EH (cell line): ENCODE results near the gene OR4N2.
"Not testable (repeated sequence)": the region's sequence is repeated elsewhere in the genome, so short reads cannot be mapped to it uniquely, and the experiment has no call there.

ENCODE experiments used
- DNase-seq: peaks from one replicate; pipeline ENCODE4 v3.0.0-alpha.2; 2015; ENCODE audit warnings: low read depth

The OR4N2 gene, protein sequence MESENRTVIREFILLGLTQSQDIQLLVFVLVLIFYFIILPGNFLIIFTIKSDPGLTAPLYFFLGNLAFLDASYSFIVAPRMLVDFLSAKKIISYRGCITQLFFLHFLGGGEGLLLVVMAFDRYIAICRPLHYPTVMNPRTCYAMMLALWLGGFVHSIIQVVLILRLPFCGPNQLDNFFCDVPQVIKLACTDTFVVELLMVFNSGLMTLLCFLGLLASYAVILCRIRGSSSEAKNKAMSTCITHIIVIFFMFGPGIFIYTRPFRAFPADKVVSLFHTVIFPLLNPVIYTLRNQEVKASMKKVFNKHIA

DNA sequence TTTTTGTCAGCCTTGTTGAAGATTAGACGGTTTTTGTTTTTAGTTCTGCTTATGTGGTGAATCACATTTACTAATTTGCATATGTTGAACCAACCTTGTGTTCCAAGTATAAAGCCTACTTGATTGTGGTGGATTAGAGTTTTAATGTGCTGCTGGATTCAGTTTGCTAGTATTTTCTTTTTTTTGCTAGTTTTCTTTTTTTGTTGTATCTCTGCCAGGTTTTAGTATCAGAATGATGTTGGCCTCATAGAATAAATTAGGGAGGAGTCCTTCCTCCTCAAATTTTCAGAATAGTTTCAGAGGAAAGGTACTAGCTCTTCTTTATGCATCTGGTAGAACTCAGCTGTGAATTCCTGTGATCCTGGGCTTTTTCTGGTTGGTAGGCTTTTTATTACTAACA is at the start of gene OR4N2:
Gene OR4N2, plus strand, starts transcription at position 301 of the 400 bp plus-strand sequence. CDS start 23,679 bp downstream, outside the sequence.
- not testable (repeated sequence) for DNase-seq

DNA sequence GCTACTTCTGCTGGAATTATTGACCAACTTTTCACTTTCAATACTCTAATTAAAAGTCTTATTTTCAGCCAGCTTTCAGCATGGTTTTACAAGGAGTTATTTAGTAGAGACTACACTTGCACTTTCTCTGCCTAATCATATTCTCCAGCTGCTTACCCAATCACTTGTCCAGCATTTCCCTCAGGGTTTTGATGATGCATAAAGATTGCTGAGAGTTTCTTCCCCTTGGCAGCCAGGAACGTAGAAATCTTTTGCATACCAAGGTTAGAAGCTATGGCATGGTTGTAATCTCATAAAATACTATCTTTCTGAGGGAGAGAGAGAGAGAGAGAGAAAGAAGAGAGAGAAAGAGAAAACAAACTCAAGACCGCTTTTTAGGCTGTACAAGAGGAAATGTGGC is 49.4 kb upstream of the OR4N2 start:
- no peak for DNase-seq

DNA sequence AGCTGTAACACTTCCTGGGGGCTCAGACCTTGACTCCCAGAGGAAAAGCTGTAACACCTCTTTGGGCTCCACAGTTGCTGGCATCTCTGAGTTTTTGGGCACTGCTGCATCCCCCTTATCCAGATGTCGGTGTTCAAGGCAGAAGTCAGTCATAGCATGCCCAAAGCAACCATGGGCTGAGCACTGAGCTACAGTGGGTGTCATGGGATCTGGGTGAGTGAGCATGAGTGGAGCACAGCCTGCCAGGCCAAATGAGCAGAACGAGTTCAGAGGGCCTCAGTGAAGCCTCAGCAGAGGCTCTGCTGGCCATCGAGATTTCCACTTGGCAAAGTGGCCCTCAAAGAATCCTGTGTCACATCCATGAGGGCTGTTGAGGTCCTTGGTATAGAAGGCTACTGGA is 32.1 kb upstream of the OR4N2 start:
- DNase-seq: not testable (repeated sequence)

DNA sequence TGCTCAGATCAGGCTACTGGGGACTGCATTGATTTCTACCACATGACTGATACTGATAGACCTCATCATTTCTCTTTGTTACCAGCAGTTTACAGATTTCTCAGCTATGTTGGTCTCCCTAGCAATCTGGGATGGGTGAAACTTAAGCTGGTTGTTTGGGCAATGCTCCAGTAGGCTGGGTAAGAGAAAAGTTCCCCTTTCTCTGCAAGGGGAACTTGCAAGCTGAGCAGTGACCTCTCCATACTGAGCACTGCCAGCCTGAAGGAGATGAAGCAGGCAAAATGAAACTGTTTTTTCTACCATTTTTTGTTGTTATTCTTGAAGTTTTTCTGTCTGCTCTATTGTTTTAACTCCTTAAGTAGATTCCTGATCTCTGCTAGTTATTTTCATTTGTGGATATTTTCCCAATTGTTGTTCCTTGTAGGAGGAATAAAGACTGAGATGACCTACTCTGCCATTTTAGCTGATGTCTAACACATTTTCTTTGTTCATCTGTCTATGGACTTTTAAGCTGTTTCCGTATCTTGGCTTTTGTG is 31.6 kb upstream of the OR4N2 start:
- DNase-seq: no peak

DNA sequence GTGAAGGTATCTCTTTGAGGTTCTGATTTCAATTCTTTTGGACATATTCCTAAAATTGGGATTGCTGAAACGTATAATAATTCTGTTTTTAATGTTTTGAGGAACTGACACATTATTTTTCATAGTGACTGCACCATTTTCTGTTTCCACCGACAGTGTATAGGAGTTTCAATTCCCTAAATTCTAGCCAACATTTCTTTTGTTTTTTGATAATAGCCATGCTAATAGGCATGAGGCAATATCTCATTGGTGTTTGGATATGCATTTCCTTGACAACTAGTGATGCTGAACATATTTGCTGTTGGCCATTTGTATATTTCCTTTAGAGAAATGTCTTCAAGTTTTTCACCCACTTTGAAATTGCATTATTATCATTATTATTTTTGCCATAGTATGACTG is 31.1 kb upstream of the OR4N2 start:
- not testable (repeated sequence) for DNase-seq

DNA sequence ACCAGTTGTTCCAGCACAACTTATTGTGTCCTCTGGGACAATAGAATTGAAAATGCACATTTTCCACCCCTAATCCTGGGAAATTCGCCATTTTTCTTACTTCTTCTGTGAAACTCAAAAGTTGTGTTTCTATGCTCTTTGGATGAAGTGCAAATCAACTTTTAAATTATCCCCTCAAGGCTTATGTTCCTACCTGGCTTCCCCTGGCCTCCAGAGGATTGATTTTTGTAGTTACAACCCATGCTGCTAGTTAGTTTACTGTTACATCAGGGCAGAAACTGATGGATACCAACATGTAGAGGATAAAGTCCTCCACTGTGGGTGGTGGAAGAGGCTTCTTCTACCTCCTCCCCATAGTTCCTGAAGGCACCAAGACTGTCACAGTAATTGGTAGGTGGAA is 30.4 kb upstream of the OR4N2 start, which contains the start of gene OR4M1:
Gene OR4M1, plus strand, starts transcription at position 301 of the 400 bp plus-strand sequence. CDS start 6,819 bp downstream, outside the sequence.
- not testable (repeated sequence) for DNase-seq

DNA sequence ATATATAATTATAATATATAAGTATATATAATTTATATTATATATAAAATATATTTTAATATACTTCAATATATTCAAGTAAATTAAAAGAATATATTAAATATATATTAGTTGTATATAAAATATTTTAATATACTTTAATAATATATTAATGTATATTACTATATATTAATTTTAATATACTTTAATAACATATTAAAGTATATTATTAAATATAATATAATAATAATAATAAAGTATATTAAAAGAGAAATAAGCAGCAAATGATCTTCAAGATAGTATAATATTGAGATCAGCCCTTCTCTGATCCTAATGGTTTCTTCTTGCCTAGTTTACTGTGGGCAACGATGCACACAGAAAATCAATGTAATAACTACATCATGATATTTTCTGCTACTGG is 28.0 kb upstream of the OR4N2 start:
- no peak for DNase-seq

DNA sequence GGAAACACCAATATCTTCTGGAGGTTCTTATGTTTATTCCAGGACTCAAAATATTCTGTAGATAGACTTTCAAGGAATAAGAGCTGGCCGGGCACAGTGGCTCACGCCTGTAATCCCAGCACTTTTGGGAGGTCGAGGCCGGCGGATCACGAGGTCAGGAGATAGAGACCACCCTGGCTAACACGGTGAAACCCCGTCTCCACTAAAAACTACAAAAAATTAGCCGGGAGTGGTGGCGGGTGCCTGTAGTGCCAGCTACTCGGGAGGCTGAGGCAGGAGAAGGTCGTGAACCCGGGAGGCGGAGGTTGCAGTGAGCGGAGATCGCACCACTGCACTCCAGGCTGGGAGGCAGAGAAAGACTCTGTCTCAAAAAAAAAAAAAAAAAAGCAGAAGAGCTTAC is 17.7 kb upstream of the OR4N2 start:
- DNase-seq: not testable (repeated sequence)

DNA sequence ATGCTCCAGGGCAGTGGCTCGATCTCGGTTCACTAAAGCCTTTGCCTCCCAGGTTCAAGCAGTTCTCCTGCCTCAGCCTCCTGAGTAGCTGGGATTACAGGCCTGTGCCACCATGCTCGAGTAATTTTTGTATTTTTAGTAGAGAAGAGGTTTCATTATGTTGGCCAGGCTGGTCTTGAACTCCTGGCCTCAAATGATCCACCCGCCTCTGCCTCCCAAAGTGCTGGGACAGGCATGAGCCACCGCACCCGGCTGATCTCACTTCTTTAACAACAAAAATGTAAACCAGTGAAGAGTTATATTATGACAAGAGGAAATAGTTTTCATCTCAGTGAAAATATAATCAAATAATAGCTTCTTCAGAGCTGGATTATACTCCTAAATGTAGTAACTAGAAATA is 16.3 kb upstream of the OR4N2 start:
- DNase-seq: not testable (repeated sequence)

DNA sequence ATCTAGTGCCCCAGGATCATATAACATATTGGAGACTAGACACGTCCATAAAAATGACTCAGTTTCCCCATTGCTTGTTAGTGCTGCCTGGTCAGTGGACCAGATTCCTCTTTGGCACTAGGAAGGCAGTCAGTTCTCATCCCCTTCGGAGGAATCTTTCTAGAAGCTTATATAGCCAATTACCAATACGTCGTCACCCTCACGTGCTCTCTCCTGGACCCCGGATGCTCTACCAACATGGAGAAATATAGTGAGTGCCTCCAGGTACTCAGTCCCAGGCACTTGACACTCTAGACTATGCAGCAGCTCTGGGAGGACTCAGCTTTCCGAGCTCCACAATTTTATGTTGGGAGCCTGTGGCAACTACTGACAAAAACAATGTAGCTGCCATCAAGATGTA is 15.4 kb upstream of the OR4N2 start:
- not testable (repeated sequence) for DNase-seq

DNA sequence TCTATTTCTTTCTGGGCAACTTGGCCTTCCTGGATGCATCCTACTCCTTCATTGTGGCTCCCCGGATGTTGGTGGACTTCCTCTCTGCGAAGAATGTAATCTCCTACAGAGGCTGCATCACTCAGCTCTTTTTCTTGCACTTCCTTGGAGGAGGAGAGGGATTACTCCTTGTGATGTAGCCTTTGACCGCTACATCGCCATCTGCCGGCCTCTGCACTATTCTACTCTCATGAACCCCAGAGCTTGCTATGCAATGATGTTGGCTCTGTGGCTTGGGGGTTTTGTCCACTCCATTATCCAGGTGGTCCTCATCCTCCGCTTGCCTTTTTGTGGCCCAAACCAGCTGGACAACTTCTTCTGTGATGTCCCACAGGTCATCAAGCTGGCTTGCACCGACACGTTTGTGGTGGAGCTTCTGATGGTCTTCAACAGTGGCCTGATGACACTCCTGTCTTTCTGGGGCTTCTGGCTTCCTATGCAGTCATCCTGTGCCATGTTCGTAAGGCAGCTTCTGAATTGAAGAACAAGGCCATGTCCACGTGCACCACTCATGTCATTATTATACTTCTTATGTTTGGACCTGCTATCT is 7.0 kb upstream of the OR4N2 start:
- not testable (repeated sequence) for DNase-seq

DNA sequence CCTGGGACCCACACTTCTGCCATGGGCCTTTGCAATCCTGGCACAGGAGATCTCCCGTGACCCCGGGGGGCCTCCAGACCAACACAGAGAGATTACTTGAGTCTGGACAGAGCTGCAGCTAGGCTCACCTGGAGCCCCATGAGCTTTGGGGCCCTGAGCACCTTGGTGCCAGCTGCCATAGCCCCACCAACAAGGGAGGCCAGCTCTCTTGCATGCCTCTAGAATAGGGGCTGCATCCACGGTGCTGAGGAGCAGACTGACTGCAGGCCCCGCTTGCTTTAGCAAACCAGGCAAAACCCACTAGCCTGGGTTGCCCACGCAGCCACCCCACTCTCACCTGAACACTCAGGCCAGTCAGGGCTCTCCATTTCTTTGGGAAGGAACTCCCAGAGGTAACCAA is 3.7 kb upstream of the OR4N2 start:
- DNase-seq: no peak

DNA sequence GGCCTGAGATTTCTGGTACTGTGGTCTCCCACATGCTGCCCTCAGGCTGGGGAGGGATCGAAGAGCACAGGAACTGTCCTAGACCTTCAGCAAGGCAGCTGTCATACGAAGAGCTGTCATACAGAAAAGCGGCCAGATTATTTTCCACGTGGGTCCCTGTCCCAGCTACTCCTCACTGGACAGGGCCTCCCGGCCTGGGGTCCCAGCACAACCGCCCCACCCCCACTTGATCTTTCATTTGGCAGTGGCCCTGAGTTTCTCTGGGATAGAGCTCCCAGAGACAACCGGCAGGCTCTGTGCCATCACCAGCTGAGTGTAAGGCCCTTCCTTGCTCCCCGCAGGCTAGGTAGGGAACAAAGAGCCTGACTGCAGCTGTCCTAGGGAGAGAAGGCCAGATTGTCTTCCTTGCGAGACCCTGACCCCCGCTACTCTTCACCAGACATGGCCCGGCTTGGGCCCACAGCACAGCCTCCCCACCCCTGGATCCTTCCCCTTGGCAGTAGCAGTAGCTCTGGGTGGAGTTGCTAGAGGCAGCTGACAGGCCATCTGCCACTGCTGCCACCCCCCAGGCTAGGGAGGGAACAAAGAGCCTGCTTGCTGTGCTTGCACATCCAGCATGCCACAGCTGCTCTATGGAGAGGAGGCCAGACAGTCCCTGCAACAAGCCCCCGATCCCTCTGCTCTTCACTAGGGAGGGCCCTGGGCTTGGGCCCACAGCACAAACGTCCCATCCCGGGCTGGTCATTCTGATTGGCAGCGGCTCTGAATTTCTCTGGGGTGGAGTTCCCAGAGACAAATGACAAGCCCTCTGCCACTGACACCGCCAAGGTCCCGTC is 3.1 kb upstream of the OR4N2 start:
- DNase-seq: no peak

DNA sequence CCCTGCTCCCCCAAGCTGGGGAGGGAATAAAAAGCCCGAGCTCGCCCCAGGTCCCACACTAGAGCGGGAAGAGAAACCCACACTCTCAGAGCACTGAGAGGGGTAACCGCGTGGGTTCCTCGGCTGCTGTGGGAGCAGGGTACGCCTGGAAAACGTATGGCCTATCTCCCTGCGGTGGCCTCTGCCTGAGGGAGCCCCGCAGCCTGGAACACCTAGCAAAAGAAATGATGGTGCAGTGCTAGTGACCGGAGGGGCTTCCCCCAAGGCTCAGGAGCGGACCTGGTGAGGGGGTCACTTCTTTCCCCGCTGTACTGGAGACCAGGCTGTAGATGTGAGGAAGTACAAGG is 2.5 kb upstream of the OR4N2 start:
- DNase-seq: no peak

DNA sequence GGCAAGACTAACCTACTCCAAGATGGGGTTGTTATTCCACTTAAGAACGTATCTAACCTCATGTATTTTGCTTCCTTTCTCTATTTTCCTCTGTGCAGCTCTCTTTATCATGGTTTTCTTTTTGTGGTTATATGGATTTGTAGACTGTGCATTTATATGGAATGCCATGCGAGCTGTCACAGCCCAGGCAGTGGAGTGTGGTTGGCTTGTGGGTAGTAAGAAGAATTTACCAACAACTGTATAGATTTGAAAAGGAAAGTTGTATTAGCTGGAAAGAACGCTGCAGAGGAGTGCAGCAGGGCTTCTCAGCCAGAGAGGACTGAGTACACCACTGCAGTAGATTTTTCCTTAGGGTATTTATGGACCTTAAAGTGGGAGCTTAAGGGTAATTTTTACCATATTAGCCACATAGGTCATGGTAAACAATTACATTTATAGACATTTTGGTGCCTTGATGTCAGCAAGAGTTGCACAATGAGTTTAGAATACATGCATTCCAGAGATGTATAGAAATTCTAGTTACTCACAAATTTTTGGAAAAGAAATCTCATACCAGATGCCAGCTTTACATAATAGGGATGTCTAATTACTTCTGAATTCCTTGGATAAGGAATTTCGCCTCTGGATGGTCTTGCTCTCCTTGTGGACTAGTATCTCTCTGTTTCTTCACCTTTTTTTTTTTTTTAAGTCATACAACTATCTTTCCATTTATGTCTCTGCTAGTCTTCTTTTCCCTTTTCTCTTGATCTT is 9.8 kb downstream of the OR4N2 start:
- not testable (repeated sequence) for DNase-seq

DNA sequence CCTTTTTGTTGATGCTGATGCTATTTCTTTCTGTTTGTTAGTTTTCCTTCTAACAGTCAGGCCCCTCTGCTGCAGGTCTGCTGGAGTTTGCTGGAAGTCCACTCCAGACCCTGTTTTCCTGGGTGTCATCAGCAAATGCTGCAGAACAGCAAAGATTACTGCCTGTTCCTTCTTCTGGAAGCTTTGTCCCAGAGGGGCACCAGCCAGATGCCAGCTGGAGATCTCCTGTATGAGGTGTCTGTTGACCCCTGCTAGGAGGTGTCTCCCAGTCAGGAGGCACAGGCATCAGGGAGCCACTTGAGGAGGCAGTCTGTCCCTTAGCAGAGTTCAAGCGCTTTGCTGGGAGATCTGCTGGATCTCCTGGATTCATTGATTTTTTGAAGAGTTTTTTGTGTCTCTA is 16.3 kb downstream of the OR4N2 start:
- DNase-seq: not testable (repeated sequence)

DNA sequence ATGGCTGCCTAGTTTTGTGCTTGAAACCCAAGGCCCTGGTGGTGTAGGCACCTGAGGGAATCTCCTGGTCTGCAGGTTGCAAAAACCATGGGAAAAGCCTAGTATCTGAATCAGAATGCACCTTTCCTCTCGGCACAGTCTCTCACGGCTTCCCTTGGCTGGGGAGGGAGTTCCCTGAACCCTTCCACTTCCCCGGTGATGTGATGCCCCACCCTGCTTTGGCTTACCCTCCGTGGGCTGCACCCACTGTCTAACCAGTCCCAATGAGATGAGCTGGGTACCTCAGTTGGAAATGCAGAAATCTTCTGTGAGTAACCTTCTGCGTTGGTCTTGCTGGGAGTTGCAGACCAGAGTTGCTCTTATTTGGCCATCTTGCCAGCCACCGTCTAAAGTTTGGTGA is 17.4 kb downstream of the OR4N2 start:
- not testable (repeated sequence) for DNase-seq

DNA sequence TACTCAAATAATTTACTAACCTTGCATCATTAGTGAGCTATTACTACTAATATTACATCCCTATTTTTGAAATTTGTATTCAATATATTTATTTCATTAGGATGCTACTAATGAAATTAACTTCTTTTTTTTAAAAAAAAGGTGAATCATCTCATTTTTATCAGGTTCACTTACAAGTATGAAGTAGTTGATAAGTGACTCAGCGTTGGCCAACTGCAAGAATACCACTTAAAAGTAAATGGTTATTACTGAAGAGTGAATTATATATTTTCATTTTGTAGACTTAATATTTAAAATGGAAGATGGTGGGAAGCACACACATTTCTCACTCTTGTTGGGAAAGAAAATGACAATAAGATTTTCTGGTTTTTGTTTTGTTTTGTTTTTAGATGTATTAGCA is 19.6 kb downstream of the OR4N2 start:
- no peak for DNase-seq

DNA sequence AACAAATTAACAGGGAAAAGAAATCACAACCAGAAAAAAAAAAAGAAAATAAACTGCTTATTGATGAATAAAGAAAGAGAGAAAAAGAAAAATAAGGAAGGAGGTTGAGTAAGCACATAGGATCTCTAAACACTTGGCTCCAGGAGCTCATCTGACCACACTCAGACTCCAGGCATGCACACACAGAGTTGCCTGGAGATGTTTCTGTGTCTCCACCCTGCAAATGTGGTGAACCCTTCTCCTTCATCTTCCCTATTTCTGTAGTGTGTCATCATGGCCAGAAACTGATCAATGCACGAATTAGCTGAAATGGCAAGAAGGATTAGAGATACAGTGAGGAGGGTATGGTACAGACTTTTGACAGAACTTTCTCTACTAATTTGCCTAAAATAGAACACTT is 20.2 kb downstream of the OR4N2 start:
- DNase-seq: no peak

DNA sequence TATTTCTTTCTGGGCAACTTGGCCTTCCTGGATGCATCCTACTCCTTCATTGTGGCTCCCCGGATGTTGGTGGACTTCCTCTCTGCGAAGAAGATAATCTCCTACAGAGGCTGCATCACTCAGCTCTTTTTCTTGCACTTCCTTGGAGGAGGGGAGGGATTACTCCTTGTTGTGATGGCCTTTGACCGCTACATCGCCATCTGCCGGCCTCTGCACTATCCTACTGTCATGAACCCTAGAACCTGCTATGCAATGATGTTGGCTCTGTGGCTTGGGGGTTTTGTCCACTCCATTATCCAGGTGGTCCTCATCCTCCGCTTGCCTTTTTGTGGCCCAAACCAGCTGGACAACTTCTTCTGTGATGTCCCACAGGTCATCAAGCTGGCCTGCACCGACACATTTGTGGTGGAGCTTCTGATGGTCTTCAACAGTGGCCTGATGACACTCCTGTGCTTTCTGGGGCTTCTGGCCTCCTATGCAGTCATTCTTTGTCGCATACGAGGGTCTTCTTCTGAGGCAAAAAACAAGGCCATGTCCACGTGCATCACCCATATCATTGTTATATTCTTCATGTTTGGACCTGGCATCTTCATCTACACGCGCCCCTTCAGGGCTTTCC is 24.2 kb downstream of the OR4N2 start:
- DNase-seq: not testable (repeated sequence)

DNA sequence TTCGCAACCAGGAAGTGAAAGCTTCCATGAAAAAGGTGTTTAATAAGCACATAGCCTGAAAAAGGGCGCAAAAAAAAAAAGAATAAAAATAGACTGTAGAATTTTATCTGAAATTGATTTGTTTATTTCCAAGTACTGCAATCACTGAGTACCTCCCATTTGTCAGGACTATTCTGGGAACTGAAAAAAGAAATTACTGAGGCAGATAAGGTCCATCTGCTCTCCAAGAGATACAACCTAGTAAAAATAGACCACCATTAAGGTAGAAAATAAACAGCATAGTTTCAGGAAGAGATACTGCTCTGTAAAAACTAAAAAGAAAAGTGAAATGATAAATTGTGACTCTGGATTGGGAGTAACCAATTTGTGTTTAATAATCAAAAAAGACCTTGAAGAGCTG is 24.7 kb downstream of the OR4N2 start:
- DNase-seq: no peak
